Measurements from ENCODE around the gene ESYT3.
A peak's percentile ranks its signal among the peaks of the same experiment; 100 is the strongest.
"Not testable (repeated sequence)": the region's sequence is repeated elsewhere in the genome, so short reads cannot be mapped to it uniquely, and the experiment has no call there.

The ESYT3 gene

DNA sequence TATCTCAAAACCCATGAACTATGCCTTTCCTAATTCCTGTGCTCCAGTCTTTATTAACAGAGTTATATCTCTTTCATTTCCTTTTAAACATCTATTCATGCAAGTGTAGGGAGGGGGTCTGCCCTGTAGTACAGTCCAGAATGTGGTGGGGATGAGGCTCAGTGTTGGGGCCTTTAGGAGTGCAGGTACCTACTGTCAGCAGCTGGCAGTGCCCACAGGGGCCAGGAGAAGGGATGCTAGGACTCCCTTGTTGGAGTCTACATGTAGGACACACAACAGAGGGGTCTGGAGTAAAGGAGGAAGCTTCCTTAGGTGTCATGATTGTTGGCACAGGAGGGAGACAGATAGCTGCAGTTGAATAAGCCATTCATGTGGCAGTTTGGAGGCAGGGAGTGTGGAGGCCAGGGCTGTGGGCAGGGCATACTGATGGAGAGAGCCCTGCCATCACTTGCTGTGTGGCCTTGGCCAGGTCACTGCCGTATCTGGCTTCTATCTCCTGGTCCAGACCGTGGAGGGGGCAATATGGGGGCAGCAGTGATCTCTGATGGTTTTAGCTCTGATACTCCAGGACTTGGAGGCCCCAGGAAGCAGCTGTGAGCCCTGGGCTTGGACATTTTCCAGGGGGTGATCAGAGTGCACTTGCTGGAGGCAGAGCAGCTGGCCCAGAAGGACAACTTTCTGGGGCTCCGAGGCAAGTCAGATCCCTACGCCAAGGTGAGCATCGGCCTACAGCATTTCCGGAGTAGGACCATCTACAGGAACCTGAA, 29.5 kb downstream of the ESYT3 start:
- no peak for DNase-seq

DNA sequence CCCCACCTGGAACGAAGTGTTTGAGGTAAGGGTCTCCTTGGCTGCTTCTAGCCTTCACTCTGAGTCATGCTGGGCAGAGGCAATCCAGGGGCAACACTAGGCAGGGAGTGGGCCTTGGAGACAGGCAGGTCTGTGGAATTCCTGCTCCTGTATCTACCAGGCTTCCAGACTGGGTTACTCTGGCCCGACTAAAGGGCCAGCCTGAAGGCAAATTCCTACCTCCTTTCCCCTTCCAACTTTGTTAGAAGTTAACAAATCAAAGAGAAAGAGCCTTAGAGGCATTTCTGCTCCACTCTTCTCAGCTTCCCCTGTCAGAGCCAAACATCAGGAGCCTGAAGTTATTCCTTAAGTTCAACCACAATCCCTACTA, 30.1 kb downstream of the ESYT3 start:
- no peak for DNase-seq

DNA sequence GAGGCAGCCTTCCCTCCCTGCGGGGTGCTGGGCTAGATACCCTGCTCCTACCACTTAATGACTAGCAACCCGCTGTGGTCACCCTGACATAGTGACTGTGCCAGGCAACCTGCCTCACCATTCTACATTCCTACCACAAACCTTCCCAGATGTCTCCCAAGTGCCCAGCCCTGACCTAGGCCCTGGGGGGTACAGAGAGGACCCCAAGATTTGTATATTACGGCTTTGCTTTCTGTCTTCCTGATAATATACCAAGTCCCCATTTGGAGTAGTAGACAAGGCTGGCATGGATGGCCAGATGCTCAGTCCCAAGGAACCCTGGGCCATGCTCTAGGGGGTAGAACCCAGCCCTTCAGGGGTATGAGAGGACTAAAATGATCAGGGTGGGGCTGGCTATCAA, 31.0 kb downstream of the ESYT3 start:
- no peak for DNase-seq

DNA sequence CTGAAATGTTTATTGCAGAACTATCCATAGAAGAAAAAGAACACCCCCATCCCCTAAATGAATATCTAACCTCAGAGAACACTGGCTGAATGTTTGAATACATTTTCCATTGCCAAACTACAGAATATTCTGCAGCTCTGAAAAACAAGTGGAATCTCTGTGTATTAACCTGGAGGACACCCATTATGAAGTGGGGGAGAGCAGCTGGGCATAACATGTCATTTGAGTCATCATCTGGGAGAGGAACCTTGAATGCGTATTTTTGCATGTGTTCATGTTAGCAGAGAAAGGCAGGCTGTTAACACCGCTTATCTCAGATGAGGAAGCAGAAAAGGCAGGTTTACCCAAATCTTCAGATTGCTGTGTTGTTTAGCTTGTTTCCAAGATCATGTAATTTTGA, 31.5 kb downstream of the ESYT3 start:
- no peak for DNase-seq

DNA sequence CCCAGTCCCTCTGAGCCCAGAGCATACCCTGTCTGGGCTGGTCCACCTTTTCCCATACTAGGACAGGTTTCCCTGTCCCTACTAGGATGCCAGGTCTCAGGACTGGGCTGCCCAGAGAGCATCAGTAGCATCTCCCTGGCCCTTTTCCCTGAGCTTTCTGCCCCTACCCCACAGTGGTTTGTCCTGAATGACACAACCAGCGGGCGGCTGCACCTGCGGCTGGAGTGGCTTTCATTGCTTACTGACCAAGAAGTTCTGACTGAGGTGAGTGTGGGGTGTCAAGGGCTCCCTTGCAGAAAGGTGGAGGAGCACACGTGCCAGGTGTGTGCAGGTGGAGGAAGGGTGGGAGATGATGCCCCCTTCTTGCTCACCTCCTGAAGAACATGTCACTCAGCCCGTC, 33.5 kb downstream of the ESYT3 start:
- no peak for DNase-seq

DNA sequence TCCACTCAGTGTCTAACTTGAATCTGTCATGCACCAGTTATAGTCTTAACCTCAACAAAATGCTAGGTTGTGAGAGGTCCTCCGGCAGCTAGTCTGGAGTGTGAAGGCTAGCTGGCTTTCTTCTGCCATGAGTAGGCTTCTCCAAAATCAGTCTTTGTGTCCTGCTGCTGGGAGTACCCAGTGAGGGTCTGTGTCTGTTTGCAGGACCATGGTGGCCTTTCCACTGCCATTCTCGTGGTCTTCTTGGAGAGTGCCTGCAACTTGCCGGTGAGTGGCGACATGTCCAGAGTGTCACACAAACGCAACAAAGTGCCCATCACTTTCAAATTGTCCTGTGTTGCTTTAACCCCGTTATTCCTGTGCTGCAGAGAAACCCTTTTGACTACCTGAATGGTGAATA, 34.0 kb downstream of the ESYT3 start:
- no peak for DNase-seq

DNA sequence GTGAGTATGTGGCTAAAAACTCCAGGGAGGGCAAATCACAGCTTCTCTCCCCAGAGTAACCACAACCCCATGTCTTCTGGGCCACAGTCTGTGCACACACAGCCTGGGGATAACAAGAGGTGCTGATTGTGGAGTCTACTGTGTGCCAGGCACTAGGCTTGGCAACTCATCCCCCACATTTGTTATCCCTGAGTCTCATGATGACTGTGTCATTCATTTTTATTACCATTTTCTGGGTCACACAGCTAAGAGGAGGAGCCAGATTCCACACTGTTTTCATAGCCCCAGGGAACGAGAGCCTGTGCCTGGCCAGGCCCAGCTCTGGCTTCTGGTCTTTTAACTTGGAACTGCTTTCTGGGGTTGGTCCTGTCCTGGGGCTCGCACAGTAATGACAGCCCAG, 34.5 kb downstream of the ESYT3 start:
- DNase-seq: no peak

DNA sequence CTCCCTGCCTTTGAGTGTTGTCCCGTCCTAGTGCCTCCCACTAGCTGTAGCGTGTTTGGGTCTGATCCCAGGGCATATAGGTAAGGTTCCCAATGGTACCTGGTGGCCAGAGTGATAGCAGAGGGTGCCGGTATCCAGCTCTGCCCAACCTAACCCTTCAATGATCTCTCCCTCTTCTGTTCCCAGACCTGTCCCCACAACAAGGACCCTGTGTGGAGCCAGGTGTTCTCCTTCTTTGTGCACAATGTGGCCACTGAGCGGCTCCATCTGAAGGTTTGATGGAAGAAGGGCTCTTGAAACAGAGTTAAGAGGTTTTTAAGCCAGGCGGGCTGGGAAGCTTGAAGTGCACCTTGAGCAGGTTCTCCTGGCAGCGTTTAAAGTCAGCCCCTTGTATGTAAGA, 35.5 kb downstream of the ESYT3 start:
- DNase-seq: no peak

DNA sequence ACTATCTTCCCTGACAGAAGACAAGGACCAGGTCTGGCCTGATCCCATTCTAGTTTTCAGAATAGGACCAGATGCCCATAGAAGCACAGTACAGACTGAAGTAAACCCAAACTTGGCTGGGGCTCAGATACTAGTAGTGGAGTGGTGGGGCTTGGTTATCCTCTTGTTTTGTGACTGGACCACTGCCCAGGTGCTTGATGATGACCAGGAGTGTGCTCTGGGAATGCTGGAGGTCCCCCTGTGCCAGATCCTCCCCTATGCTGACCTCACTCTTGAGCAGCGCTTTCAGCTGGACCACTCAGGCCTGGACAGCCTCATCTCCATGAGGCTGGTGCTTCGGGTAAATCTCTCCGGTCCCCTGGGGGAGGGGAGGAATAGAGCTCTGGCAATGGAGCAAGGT, 36.3 kb downstream of the ESYT3 start:
- no peak for DNase-seq

DNA sequence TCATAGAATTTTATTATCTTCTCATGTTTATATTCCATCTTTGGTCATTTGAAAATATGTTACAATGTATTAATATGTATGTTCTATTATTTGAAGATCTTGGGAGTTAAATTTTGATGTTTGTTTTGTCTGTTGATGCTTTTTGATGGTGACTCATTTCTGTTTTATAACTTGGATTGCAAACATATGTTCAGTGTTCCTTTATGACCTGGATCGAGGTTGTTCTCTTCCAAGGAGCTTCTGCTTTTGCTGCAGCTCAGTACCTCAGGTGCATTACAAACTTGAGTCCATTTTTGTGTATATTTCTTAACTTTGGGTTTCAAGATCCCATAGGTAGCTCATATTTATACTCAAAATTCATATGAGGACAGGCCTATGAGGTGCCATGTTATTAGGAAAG, 37.1 kb downstream of the ESYT3 start:
- DNase-seq: no peak

DNA sequence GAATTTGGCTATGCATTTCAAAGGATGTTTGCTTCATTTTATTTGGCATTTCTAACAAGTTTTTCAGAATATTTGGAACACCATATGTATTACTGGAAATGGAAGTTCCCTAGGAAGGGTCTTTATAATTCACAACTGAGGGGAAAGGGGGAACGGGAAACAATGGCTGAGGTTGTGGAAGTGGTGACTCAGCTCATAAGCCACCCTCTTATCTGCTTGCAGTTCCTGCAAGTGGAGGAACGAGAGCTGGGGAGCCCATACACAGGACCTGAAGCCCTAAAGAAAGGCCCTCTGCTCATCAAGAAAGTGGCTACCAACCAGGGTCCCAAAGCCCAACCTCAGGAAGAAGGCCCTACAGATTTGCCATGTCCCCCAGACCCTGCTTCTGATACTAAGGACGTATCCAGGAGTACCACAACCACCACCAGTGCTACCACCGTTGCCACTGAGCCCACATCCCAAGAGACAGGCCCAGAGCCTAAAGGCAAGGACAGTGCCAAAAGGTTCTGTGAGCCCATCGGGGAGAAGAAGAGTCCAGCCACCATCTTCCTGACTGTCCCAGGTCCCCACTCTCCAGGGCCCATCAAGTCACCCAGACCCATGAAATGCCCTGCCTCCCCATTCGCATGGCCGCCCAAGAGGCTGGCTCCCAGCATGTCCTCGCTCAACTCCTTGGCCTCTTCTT, 37.9 kb downstream of the ESYT3 start:
- DNase-seq: no peak

DNA sequence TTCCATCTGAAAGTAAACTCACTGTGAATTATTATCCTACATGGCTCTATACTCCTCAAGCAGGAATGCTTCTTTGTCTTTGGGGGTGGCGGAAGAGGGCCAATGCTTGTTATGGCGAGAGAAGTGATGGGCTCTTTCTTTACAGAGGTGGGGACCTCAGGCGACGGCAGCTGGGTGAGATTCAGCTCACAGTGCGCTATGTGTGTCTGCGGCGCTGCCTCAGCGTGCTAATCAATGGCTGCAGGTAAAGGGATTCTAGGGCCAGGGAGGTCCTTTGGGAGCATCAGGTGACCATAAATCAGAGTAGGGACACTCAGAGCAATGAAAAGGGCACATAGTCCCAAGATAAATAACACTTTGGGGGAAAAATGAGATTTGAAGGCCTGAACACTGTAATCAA, 39.0 kb downstream of the ESYT3 start:
- no peak for DNase-seq

DNA sequence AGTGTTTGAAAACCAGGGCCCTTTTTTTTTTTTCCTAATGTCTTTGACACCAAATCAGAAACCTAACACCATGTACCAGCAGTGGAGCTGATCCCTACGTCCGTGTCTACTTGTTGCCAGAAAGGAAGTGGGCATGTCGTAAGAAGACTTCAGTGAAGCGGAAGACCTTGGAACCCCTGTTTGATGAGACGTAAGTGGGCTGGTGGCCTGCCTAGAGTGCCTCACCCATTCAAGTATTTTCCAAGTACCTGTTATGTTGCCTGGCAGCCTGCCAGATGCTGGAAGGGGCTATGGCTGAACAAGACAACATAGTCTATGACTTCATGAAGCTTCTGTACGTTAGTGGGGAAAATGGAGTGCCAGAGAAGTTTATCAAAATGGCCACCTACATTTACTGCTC, 39.7 kb downstream of the ESYT3 start:
- DNase-seq: no peak

DNA sequence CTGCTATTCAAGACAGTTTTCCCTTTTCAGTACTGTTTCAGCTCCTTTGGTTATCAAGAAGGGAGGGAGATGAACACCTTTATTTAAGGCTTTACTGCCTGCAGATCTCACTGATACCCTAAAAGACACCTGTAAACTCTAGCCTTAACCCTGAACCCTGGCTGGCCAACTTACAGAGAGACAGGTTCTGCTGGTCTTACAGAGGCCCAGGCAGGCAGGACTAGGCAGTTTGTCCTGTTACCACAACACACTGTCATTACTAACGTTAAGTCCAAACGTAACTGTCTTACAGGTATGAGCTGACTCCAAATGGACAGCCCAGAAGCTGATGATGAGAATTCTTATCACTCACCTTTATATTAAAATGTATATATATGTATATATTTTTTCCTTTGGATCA, 42.1 kb downstream of the ESYT3 start:
- DNase-seq: no peak

DNA sequence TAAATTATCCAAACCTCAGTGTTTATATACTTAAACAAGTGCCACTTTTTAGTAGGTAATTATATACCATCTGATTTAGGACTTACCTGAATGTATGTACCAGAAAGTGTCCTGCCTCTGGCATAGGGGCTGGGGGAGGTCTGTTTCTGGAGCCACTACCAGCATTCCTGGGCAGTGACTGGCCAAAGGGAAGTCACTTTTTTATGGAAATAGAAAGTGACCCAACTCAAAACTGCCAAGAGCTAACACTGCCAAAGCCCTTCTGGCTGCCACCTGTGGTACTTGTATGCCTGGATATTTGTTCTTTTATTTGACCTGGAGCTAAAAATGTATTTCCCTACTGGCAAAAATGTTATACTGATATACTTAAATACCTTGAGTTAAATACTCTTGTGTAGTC, 42.7 kb downstream of the ESYT3 start:
- DNase-seq: no peak

DNA sequence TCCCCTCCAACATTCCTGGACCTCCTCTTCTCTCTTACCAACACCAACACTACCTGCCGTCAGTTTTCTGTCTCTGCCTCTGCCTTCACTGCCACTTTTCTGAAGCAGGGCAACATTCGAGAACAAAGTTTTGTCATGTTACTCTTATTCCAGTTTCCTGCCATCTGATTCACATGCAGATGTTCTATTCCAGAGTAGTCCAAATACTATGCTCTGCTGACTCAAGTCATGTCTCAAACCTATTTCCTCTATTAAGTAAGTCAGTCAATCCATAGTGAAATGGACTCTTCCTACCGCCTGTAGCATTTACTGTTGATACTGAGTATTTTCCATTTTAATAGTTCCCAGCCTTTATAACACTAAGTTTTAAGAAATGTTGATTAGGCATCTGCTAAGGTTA, 43.4 kb downstream of the ESYT3 start:
- DNase-seq: no peak

DNA sequence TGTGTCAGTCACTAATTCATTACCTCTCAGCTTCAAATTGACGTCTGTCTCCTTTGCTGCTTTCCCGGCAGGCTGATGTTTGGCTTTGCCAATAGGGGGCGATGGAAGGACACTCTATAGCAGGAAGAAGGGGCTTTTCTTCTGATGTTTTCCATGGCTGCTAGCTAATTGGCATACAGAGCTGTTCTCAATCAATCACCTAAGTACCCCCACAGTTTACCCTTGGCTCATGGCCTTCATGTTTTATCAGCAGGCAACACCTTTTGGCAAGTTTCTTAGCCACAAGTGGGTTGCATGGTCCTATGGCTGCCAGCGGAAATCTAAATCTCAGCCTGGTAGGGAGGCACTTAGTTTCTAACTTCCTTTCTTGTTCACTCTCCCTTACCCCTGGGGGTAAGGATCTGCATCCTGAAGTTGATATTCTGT, 45.0 kb downstream of the ESYT3 start:
- DNase-seq: peak; percentile 12

DNA sequence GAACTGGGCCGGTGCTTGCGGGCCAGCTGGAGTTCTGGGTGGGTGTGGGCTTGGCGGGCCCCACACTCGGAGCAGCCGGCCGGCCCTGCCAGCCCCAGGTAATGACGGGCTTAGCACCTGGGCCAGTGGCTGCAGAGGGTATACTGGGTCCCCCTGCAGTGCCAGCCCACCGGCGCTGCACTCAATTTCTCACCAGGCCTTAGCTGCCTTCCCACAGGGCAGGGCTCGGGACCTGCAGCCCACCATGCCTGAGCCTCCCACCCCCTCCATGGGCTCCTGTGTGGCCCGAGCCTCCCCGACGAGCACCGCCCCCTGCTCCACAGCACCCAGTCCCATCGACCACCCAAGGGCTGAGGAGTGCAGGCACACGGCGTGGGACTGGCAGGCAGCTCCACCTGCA, 50.3 kb downstream of the ESYT3 start:
- not testable (repeated sequence) for DNase-seq

DNA sequence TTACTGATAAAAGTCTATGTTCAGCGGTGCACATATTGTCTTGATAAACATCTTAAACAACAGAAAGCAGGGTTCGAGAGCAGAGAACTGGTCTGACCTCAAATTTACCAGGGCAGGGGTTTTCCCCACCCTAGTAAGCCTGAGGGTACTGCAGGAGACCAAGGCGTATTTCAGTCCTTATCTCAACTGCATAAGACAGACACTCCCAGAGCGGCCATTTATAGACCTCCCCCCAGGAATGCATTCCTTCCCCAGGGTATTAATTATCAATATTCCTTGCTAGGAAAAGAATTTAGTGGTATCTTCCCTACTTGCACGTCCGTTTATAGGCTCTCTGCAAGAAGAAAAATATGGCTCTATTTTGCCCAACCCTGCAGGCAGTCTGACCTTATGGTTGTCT, 52.2 kb downstream of the ESYT3 start:
- not testable (repeated sequence) for DNase-seq

DNA sequence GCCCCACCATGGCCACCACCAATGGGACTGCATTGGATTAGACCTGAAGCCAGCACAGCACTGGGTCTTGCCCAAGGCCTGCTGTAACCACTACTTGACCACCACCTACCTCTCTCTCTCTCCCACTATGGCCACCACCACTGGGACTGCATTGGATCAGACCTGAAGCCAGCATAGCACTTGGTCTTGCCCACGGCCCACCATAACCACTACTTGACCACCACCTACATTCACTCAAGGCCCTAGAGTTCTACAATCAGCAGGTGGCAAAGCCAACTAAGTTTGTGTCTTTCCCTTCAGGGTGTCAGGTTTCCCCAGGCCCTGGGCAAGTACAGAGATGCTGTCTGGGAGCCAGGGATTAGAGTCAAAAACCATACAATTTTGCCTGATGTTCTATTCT, 57.6 kb downstream of the ESYT3 start:
- DNase-seq: no peak

DNA sequence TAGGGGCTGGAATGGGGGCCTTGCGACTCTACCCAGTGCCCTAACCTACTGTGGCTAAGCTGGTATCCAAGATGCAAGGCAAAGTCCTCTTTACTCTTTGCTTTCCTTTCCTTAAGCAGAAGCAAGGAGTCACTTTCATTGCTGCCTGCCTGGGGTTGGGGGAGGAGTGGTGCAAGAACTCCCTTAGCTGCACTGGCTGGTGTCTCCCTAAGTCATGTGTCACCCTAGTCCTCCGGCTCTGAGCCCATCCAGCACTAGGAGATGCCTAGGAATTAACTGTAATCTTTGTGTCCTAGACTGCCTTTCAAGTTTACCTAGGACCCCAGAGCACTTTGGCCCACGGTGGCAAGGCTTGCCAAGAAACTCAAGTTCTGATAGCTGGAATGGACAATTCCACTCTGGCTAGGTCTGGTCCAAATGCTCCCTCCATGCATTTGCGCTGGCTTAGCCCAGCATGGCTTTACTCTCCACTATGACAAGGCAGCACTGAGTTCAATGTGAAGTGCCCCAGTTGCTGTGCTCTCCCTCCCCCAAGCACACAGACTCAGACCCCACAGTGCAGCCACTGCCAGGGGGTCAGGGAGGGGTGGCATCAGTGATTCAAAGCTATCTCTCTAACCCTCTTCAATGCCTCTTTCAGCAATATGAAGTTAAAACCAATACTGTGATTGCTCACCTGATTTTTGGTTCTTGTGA, 58.7 kb downstream of the ESYT3 start:
- DNase-seq: no peak

DNA sequence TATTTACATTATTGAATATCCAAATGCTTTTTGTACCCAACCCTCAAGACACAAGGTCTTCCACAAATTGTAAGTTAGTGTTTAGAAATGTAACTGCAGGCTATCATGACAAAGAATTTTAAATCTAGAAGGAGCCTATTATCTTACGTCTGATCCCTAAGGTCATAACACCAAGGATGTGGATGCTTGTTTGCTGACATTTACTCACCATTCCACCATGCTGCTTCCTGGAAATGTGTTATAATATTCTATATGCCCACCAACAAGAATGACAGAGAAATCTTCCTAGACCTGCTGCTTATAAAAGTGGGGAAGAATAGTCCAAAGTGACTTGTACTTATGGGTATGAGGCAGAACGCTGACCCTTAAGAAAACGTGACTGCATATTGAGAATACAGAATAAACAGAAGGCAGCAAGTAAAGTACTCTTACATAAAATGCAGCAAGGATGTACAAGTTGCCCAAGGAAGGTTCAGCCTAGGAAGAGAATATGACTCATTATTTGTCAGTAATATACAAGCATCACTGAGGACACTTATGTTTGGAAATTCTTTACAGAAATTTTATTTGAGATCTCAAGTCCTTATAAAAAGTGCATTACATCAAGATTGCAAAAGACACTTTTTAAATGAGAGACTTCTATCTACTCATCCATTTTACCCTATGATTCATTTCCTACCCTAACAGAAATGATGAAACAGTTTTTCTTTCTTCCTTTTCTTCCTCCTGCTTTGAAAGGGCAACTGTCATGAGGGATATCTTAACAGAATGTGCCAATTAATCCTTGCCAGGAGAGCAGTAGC, 59.6 kb downstream of the ESYT3 start:
- no peak for DNase-seq

DNA sequence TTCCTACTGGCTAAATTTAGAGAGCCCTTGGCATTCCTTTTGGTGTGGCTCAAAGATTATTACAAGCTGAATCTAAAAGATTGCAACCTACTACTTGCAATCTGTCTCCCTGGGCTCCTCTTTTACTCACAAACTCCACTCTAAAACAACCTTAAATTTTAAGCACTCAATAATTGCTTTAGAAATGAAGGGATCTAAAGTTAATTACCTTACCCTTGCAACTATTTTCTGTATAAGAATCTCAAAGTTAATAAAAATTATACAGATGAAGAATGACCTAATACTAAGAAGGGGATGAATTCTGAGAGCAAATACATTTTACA, 60.2 kb downstream of the ESYT3 start:
- DNase-seq: no peak

DNA sequence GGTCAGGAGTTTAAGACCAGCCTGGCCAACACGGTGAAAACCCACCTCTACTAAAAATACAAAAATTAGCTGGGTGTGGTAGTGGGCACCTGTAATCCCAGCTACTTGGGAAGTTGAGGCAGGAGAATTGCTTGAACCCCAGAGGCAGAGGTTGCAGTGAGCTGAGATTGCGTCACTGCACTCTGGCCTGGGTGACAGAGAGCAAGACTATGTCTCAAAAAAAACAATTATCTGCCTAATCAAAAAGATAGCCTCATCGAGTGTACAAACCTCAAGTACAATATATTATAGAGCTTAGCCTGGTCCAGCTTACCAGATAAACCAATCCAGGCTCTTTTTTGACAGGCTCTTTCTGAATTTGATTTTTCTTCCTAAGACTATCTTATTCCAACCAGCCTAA, 61.2 kb downstream of the ESYT3 start:
- DNase-seq: not testable (repeated sequence)
